ENCODE results near the gene CERS6.

Gene CERS6

DNA sequence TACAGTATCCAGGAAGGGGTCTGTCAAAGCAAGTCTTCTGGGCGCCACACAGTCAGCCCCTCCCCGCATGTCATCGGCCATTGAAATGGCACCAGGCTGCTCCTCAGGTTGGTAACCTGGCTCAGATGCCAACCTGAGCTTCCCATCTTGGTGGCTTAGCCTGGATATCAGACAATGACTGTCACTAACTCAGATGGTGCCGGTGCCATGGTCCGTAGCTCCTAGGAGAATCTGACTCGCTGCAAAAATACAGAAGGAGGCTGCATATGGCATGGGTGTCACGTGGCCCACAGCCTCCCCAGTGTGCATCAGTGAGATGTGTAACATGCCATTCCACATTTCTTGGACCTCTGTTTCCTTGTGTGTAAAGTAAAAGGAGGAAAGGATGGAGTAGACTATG, 349.5 kb downstream of the CERS6 start:
- H3K27me3 ChIP-seq (replicated peaks in 2 of 5; ENCODE audit: control insufficient read depth in 4 of 5, insufficient read depth in 5 of 5, low read length in 4 of 5), result no peaks in the 10 kb centered on the region
- H3K9me3 ChIP-seq (ENCODE audit: control extremely low read depth in 1 of 5, control insufficient read depth in 4 of 5, insufficient read depth in 2 of 5, low read depth in 1 of 5, low read length in 4 of 5), result no peaks in the 10 kb centered on the region
- ChIA-PET CTCF (interaction anchor here (1.1 kb wide), 1 partner anchor 27 kb away, joined by 3 read pairs; no protein-coding TSS in a partner anchor), POLR2A (no interaction called here)
- no peak overlapping the region for H3K27ac ChIP-seq (ENCODE audit: insufficient read depth in 1 of 2, low read depth in 1 of 2, low read length in 2 of 2, poor library complexity in 1 of 2, severe bottlenecking in 2 of 2)
- peaks cover 0 to 13% (median 7%) of the 10 kb centered on the region in 4 experiments for H3K4me1 ChIP-seq (ENCODE audit: control extremely low read depth in 1 of 4, control insufficient read depth in 4 of 4, insufficient read depth in 4 of 4, low read length in 3 of 4)
- DNase-seq, result no peak
- WGBS (ENCODE audit: insufficient coverage), result 97% methylated on average over 7 of the region's 7 CpGs
- H3K36me3 ChIP-seq (ENCODE audit: control insufficient read depth in 4 of 4, insufficient read depth in 4 of 4, low read length in 3 of 4), result no peaks in the 10 kb centered on the region
- no peak overlapping the region for H3K4me3 ChIP-seq (ENCODE audit: control insufficient read depth in 1 of 7, extremely low read depth in 1 of 7, insufficient read depth in 4 of 7, low read depth in 2 of 7, low read length in 6 of 7)

- no peaks in the 10 kb centered on the region for H3K27me3 ChIP-seq (replicated peaks in 2 of 5; ENCODE audit: control insufficient read depth in 4 of 5, insufficient read depth in 5 of 5, low read length in 4 of 5)
Observed at GRCh38 chr2:168809537-168809936, 353.5 kb downstream of the CERS6 start.

DNA sequence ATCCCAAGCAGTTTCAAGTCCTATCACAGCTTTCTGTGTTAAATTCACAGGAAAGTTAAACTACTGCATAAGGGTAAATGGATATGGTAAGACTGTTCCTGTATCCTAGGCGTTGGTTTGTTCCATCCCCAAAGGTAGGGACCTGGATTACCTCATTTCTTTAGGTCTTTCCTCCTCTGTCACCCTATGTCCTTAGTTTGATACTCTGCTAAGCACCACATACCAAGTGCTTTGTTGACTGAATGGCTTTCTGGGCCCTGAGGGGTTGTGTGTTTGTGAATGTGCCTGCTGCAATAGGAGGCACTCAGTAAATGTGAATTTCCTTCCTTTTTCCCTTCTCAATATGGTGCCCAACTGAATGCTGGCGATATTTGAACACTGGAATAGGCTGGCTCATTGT, 354.2 kb downstream of the CERS6 start:
- ChIA-PET CTCF (no interaction called here), POLR2A (no interaction called here)
- Histone ChIP-seq H3K27me3 (replicated peaks in 2 of 5; ENCODE audit: control insufficient read depth in 4 of 5, insufficient read depth in 5 of 5, low read length in 4 of 5) (no peaks in the 10 kb centered on the region), H3K27ac (ENCODE audit: insufficient read depth in 1 of 2, low read depth in 1 of 2, low read length in 2 of 2, poor library complexity in 1 of 2, severe bottlenecking in 2 of 2) (no peak overlapping the region), H3K9me3 (ENCODE audit: control extremely low read depth in 1 of 5, control insufficient read depth in 4 of 5, insufficient read depth in 2 of 5, low read depth in 1 of 5, low read length in 4 of 5) (no peaks in the 10 kb centered on the region), H3K36me3 (ENCODE audit: control insufficient read depth in 4 of 4, insufficient read depth in 4 of 4, low read length in 3 of 4) (no peaks in the 10 kb centered on the region), H3K4me3 (ENCODE audit: control insufficient read depth in 1 of 7, extremely low read depth in 1 of 7, insufficient read depth in 4 of 7, low read depth in 2 of 7, low read length in 6 of 7) (no peak overlapping the region), H3K4me1 (ENCODE audit: control extremely low read depth in 1 of 4, control insufficient read depth in 4 of 4, insufficient read depth in 4 of 4, low read length in 3 of 4) (no peaks in the 10 kb centered on the region)
- WGBS (ENCODE audit: insufficient coverage), result 100% methylated on average over 1 of the region's 2 CpGs
- DNase-seq, result no peak

More at GRCh38 chr2:168809537-168809936, 353.5 kb downstream of the CERS6 start:
- no peak for DNase-seq
- no peaks in the 10 kb centered on the region for H3K9me3 ChIP-seq (ENCODE audit: control extremely low read depth in 1 of 5, control insufficient read depth in 4 of 5, insufficient read depth in 2 of 5, low read depth in 1 of 5, low read length in 4 of 5)
- H3K36me3 ChIP-seq (ENCODE audit: control insufficient read depth in 4 of 4, insufficient read depth in 4 of 4, low read length in 3 of 4), result no peaks in the 10 kb centered on the region
- no peak overlapping the region for H3K27ac ChIP-seq (ENCODE audit: insufficient read depth in 1 of 2, low read depth in 1 of 2, low read length in 2 of 2, poor library complexity in 1 of 2, severe bottlenecking in 2 of 2)
- H3K4me3 ChIP-seq (ENCODE audit: control insufficient read depth in 1 of 7, extremely low read depth in 1 of 7, insufficient read depth in 4 of 7, low read depth in 2 of 7, low read length in 6 of 7), result no peak overlapping the region
- ChIA-PET CTCF (no interaction called here), POLR2A (no interaction called here)
- H3K4me1 ChIP-seq (ENCODE audit: control extremely low read depth in 1 of 4, control insufficient read depth in 4 of 4, insufficient read depth in 4 of 4, low read length in 3 of 4), result no peaks in the 10 kb centered on the region

DNA sequence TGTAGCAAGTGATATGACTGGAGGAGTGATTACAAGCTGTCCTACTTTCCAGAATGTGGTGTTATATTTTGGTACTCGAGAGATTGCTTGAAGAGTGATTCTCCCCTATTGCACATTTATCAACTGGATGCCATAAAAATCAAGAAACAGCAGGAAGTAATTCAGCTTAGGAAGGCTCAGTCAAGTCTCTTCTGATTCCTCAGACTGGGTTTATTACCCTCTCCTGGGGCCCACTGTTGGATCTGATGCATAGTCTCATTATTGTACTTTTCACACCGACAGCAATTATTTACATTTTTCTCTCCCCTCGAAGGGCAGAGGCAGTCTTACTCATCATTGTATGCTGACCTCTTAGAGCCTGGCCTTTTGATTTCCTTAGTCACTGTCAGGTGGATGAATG, 355.6 kb downstream of the CERS6 start:
- ChIA-PET POLR2A (no interaction called here), CTCF (no interaction called here)
- WGBS (ENCODE audit: insufficient coverage), result 87% methylated on average over 2 of the region's 3 CpGs

DNA sequence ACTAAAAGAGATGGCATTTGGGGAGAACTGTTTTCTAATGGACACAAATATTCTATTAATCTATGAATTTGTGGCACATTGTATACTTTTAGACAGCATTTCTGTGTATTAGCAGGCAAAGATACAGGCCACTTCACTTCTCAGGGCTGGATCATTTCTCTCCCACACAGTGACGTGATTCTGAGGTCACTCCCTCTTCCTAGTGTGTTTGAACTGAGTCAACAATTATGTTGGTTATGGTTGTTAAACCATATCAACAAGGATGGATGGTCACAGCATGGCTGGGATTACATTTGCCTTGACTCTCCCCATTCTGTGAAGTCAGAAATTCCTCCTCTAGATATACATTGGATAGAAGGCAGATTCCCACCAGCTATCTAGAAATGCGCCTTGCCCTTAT, 358.0 kb downstream of the CERS6 start:
- H3K4me3 ChIP-seq (ENCODE audit: control insufficient read depth in 1 of 7, extremely low read depth in 1 of 7, insufficient read depth in 4 of 7, low read depth in 2 of 7, low read length in 6 of 7), result no peak overlapping the region
- H3K9me3 ChIP-seq (ENCODE audit: control extremely low read depth in 1 of 5, control insufficient read depth in 4 of 5, insufficient read depth in 2 of 5, low read depth in 1 of 5, low read length in 4 of 5), result no peaks in the 10 kb centered on the region
- ChIA-PET POLR2A (no interaction called here), CTCF (no interaction called here)
- H3K27ac ChIP-seq (ENCODE audit: insufficient read depth in 1 of 2, low read depth in 1 of 2, low read length in 2 of 2, poor library complexity in 1 of 2, severe bottlenecking in 2 of 2), result no peak overlapping the region
- WGBS (ENCODE audit: insufficient coverage), result 100% methylated on average over 1 of the region's 2 CpGs
- H3K27me3 ChIP-seq (replicated peaks in 2 of 5; ENCODE audit: control insufficient read depth in 4 of 5, insufficient read depth in 5 of 5, low read length in 4 of 5), result no peaks in the 10 kb centered on the region
- no peak for DNase-seq
- H3K4me1 ChIP-seq (ENCODE audit: control extremely low read depth in 1 of 4, control insufficient read depth in 4 of 4, insufficient read depth in 4 of 4, low read length in 3 of 4), result no peaks in the 10 kb centered on the region
- no peaks in the 10 kb centered on the region for H3K36me3 ChIP-seq (ENCODE audit: control insufficient read depth in 4 of 4, insufficient read depth in 4 of 4, low read length in 3 of 4)

More for the DNA sequence above, 355.6 kb downstream of the CERS6 start:
- DNase-seq, result no peak
- H3K27me3 ChIP-seq (replicated peaks in 2 of 5; ENCODE audit: control insufficient read depth in 4 of 5, insufficient read depth in 5 of 5, low read length in 4 of 5), result no peaks in the 10 kb centered on the region
- H3K36me3 ChIP-seq (ENCODE audit: control insufficient read depth in 4 of 4, insufficient read depth in 4 of 4, low read length in 3 of 4), result no peaks in the 10 kb centered on the region
- H3K4me3 ChIP-seq (ENCODE audit: control insufficient read depth in 1 of 7, extremely low read depth in 1 of 7, insufficient read depth in 4 of 7, low read depth in 2 of 7, low read length in 6 of 7), result no peak overlapping the region
- no peak overlapping the region for H3K27ac ChIP-seq (ENCODE audit: insufficient read depth in 1 of 2, low read depth in 1 of 2, low read length in 2 of 2, poor library complexity in 1 of 2, severe bottlenecking in 2 of 2)
- H3K9me3 ChIP-seq (ENCODE audit: control extremely low read depth in 1 of 5, control insufficient read depth in 4 of 5, insufficient read depth in 2 of 5, low read depth in 1 of 5, low read length in 4 of 5), result no peaks in the 10 kb centered on the region
- no peaks in the 10 kb centered on the region for H3K4me1 ChIP-seq (ENCODE audit: control extremely low read depth in 1 of 4, control insufficient read depth in 4 of 4, insufficient read depth in 4 of 4, low read length in 3 of 4)

- no peaks in the 10 kb centered on the region for H3K9me3 ChIP-seq (ENCODE audit: control extremely low read depth in 1 of 5, control insufficient read depth in 4 of 5, insufficient read depth in 2 of 5, low read depth in 1 of 5, low read length in 4 of 5)
- no CpG with 5 or more reads among the region's 1 CpG for WGBS (ENCODE audit: insufficient coverage)
- no peaks in the 10 kb centered on the region for H3K4me1 ChIP-seq (ENCODE audit: control extremely low read depth in 1 of 4, control insufficient read depth in 4 of 4, insufficient read depth in 4 of 4, low read length in 3 of 4)
- POLR2A ChIA-PET, result no interaction called here
- no peak overlapping the region for H3K4me3 ChIP-seq (ENCODE audit: control insufficient read depth in 1 of 7, extremely low read depth in 1 of 7, insufficient read depth in 4 of 7, low read depth in 2 of 7, low read length in 6 of 7)
- CTCF ChIA-PET, result interaction anchor here (1.6 kb wide), 1 partner anchor 14 kb away, joined by 6 read pairs; no protein-coding TSS in a partner anchor
- no peaks in the 10 kb centered on the region for H3K36me3 ChIP-seq (ENCODE audit: control insufficient read depth in 4 of 4, insufficient read depth in 4 of 4, low read length in 3 of 4)
- no peak overlapping the region for H3K27ac ChIP-seq (ENCODE audit: insufficient read depth in 1 of 2, low read depth in 1 of 2, low read length in 2 of 2, poor library complexity in 1 of 2, severe bottlenecking in 2 of 2)
- DNase-seq, result no peak
- H3K27me3 ChIP-seq (replicated peaks in 2 of 5; ENCODE audit: control insufficient read depth in 4 of 5, insufficient read depth in 5 of 5, low read length in 4 of 5), result no peaks in the 10 kb centered on the region
Observed at GRCh38 chr2:168814939-168815907, 359.2 kb downstream of the CERS6 start.

DNA sequence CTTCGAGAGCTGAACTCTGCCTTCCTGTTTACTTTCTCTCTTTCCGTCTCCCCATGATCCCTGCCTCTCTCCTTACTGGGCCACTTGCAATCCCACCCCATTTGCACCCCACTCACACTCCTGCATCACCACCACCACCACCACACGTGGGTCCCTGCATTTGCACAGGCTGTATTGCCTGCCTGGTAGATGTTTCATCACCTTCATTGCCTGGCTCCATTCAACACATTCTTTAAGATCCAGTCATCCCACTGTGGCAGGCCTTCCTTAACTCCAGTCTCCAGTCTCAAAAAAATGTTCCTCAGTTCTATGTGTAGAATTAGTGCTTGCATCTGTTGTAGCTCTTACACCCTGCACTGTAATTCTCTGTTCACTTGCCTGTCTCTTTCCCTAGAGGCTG, 360.3 kb downstream of the CERS6 start:
- H3K9me3 ChIP-seq (ENCODE audit: control extremely low read depth in 1 of 5, control insufficient read depth in 4 of 5, insufficient read depth in 2 of 5, low read depth in 1 of 5, low read length in 4 of 5), result no peaks in the 10 kb centered on the region
- no peak for DNase-seq
- POLR2A ChIA-PET, result no interaction called here
- no peak overlapping the region for H3K27ac ChIP-seq (ENCODE audit: insufficient read depth in 1 of 2, low read depth in 1 of 2, low read length in 2 of 2, poor library complexity in 1 of 2, severe bottlenecking in 2 of 2)
- 96% methylated on average over 2 of the region's 3 CpGs for WGBS (ENCODE audit: insufficient coverage)
- no peaks in the 10 kb centered on the region for H3K4me1 ChIP-seq (ENCODE audit: control extremely low read depth in 1 of 4, control insufficient read depth in 4 of 4, insufficient read depth in 4 of 4, low read length in 3 of 4)
- CTCF ChIA-PET, result no interaction called here
- no peak overlapping the region for H3K4me3 ChIP-seq (ENCODE audit: control insufficient read depth in 1 of 7, extremely low read depth in 1 of 7, insufficient read depth in 4 of 7, low read depth in 2 of 7, low read length in 6 of 7)
- H3K27me3 ChIP-seq (replicated peaks in 2 of 5; ENCODE audit: control insufficient read depth in 4 of 5, insufficient read depth in 5 of 5, low read length in 4 of 5), result no peaks in the 10 kb centered on the region
- H3K36me3 ChIP-seq (ENCODE audit: control insufficient read depth in 4 of 4, insufficient read depth in 4 of 4, low read length in 3 of 4), result no peaks in the 10 kb centered on the region

Data from common myeloid progenitor, CD34-positive (primary cell).